ENCODE measurements around the gene POLR3B. TPM values are rescaled to one million over a fixed set of nuclear protein-coding genes. Genes with fewer than 3 reads are reported as not detected.

The POLR3B gene
- total and polyA plus RNA-seq, 9 of the 15 experiments (the other 6 are each of a cell fraction or from before 2014, with no cell fraction given), result 7.6 to 17.9 (median 14.4) TPM

- intact Hi-C loops (cut with micrococcal nuclease) (no loop called here), in situ Hi-C loops (cut with MboI) (no loop called here)
- Histone ChIP-seq H3K27ac (ENCODE audit: extremely low read depth, low read depth, low read length) (no peak overlapping the region), H2AFZ (ENCODE audit: low read depth, low read length) (no peak overlapping the region), H3K4me3 (no peak overlapping the region), H3K79me2 (ENCODE audit: control insufficient read depth, insufficient read depth, low read length) (no peaks in the 10 kb centered on the region), H3K9me3 (replicated peaks; ENCODE audit: control insufficient read depth, insufficient read depth, low read depth, low read length) (no peaks in the 10 kb centered on the region), H3K4me2 (ENCODE audit: insufficient read depth, low read length) (no peak overlapping the region), H3K36me3 (ENCODE audit: control insufficient read depth, insufficient read depth, low read length) (no peaks in the 10 kb centered on the region), H3K9me1 (ENCODE audit: control insufficient read depth, insufficient read depth, low read length) (no peaks in the 10 kb centered on the region), H4K20me1 (replicated peaks; ENCODE audit: control insufficient read depth, insufficient read depth, low read length) (no peaks in the 10 kb centered on the region), H3K27me3 (ENCODE audit: control insufficient read depth in 2 of 2, insufficient read depth in 2 of 2, low read length in 2 of 2) (peaks cover 2 to 3% of the 10 kb centered on the region in 2 experiments; a peak in 1 of 5 replicates), H3K4me1 (replicated peaks in 1 of 2; ENCODE audit: control insufficient read depth in 2 of 2, insufficient read depth in 2 of 2, low read length in 2 of 2) (no peaks in the 10 kb centered on the region), H3K9ac (ENCODE audit: insufficient read depth in 1 of 2, low read depth in 2 of 2, low read length in 2 of 2) (no peak overlapping the region)
- ChIA-PET CTCF (ENCODE audit: low intra/inter-chr PET ratio) (no interaction called here), POLR2A (interaction anchor here (2.8 kb wide), 1 partner anchor 20 kb away, joined by 7 read pairs; no protein-coding TSS in a partner anchor)
- peak; percentile 38 for TF ChIP-seq MAFG (tag; conservative IDR thresholded peaks at IDR 0.05)
- TF ChIP-seq MAFF (IDR thresholded peaks at IDR 0.05; ENCODE audit: low read length), result peak; percentile 18; the same call in 1 of the 2 replicates
- peak; percentile 43 for TF ChIP-seq ZNF316 (IDR thresholded peaks at IDR 0.05)
- no peak for TF ChIP-seq FIP1L1 (IDR thresholded peaks at IDR 0.05; ENCODE audit: low read depth, low read length, poor library complexity, severe bottlenecking)
- TF ChIP-seq FOS (IDR thresholded peaks at IDR 0.05; ENCODE audit: extremely low read depth, insufficient read length), result no peak
- peak; percentile 39; the same call in 1 of the 2 replicates for TF ChIP-seq C11orf30 (IDR thresholded peaks at IDR 0.05; ENCODE audit: low read depth)
- no peak for TF ChIP-seq NR4A1 (CRISPR knock-in tag; IDR thresholded peaks at IDR 0.05)
- TF ChIP-seq NR4A1 (tag; IDR thresholded peaks at IDR 0.05), result no peak
- peak; percentile 42 for TF ChIP-seq BHLHE40 (IDR thresholded peaks at IDR 0.05; ENCODE audit: low read length)
- TF ChIP-seq MAFK (IDR thresholded peaks at IDR 0.05; ENCODE audit: low read length), result peak; percentile 57; the same call in 1 of the 2 replicates
- no peak for TF ChIP-seq IRF9 (tag; IDR thresholded peaks at IDR 0.05)
- 24% methylated on average over 7 of the region's 7 CpGs for WGBS (ENCODE audit: insufficient coverage, low coverage, missing lambda C conversion rate)
- DNase-seq (ENCODE audit: extremely low read depth in 1 of 4, low spot score in 3 of 4) (no peak), ATAC-seq (no peak), FAIRE-seq (no peak)
- no TSS peak for BruUV-seq (replicated peaks)
These were observed 36.3 kb upstream of the POLR3B start for GRCh38 chr12:106321139-106321850.

Measured in K562 (cell line).